ENCODE measurements around the gene BCAS3. TPM values are rescaled to one million over a fixed set of nuclear protein-coding genes. Genes with fewer than 3 reads are reported as not detected.
"Not testable (repeated sequence)": the region's sequence is repeated elsewhere in the genome, so short reads cannot be mapped to it uniquely, and the experiment has no call there.

BCAS3 gene
- polyA plus RNA-seq, 6 donors from 2014 or later, result 22.0 to 38.9 (median 24.5) TPM

- ATAC-seq (ENCODE audit: low read depth in 2 of 2) (peak; percentile 95 to 100), DNase-seq (peak; percentile 35)
- H3K9me3 Mint-ChIP-seq, result no peaks in the 10 kb centered on the region
- no peaks in the 10 kb centered on the region for H3K27me3 Mint-ChIP-seq
- peaks cover 19 to 25% (median 21%) of the 10 kb centered on the region in 3 donors for H3K4me1 Mint-ChIP-seq
- H3K4me3 Mint-ChIP-seq, result no peak overlapping the region
- H3K36me3 Mint-ChIP-seq, result peaks cover 8 to 23% of the 10 kb centered on the region in 2 donors
- H3K27ac Mint-ChIP-seq, result peak overlapping the region in 3 of 6 donors; percentile 8 to 46 (median 34)
Measured at GRCh38 chr17:60652454-60653247, 25.0 kb upstream of the BCAS3 start.

DNA sequence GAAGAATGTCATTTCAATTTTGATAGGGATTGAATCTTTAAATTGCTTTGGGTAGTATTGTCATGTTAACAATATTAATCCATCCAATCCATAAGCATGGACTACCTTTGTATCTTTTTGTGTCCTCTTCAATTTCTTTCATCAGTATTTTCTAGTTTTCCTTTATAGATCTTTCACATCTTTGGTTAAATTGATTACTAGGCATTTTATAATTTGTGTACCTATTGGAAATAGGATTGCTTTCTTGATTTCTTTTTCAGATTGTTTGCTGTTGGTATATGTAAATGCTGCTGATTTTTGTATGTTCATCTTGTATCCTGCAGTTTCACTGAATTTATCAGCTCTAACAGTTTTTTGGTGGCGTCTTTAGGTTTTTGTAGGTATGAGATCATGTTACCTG, 24.1 kb upstream of the BCAS3 start:
- ATAC-seq (ENCODE audit: low read depth in 2 of 2) (no peak), DNase-seq (no peak)
- Mint-ChIP-seq H3K9me3 (no peaks in the 10 kb centered on the region), H3K27me3 (no peaks in the 10 kb centered on the region), H3K4me1 (peaks cover 19 to 25% (median 21%) of the 10 kb centered on the region in 3 donors), H3K27ac (no peak overlapping the region), H3K4me3 (no peak overlapping the region), H3K36me3 (peaks cover 8 to 23% of the 10 kb centered on the region in 2 donors)

DNA sequence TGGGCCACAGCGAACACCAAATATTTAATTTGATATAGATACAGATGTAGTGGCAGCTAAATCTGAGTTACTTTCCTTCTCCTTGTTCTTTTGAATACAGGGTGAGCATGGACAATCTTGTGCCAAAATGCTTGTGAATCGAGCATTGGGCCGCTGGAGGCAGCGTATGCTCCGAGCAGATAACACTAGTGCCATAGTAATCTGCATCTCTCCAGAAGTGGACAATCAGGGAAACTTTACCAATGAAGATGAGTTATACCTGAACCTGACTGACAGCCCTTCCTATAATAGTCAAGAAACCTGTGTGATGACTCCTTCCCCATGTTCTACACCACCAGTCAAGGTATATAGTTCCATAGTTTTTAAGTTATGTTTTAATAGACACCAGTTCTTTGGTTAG, 21.2 kb upstream of the BCAS3 start:
- peaks cover 4 to 13% of the 10 kb centered on the region in 2 donors for H3K36me3 Mint-ChIP-seq
- DNase-seq (no peak), ATAC-seq (ENCODE audit: low read depth in 2 of 2) (no peak)
- H3K9me3 Mint-ChIP-seq, result no peaks in the 10 kb centered on the region
- H3K4me1 Mint-ChIP-seq, result peaks cover 15 to 25% (median 21%) of the 10 kb centered on the region in 3 donors
- H3K27ac Mint-ChIP-seq, result peak overlapping the region in 1 of 6 donors; percentile 56
- H3K4me3 Mint-ChIP-seq, result no peak overlapping the region
- no peaks in the 10 kb centered on the region for H3K27me3 Mint-ChIP-seq

DNA sequence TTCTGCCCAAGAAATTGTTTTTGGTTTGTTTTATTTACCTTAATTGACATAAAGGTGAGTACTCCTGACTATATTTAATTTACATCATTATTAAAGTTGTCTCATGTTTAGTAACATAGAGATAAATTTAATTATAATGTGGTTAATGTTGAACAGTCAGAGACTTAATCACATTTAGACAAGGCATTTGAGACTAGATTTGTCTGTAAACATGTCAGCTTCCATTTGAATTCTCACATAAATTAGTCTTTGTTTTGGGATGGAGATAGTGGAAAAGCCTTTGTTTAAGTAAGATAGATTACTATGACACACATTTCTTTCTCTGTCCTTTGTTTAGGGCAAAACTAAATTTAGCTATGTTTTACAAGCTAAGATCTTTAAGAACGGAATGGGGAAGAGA, 18.5 kb upstream of the BCAS3 start:
- Mint-ChIP-seq H3K36me3 (peaks cover 9 to 21% of the 10 kb centered on the region in 2 donors), H3K4me3 (no peak overlapping the region), H3K27ac (no peak overlapping the region), H3K4me1 (peaks cover 0 to 5% (median 0%) of the 10 kb centered on the region in 3 donors), H3K27me3 (no peaks in the 10 kb centered on the region), H3K9me3 (no peaks in the 10 kb centered on the region)
- DNase-seq (no peak), ATAC-seq (ENCODE audit: low read depth in 2 of 2) (no peak)

- no peaks in the 10 kb centered on the region for H3K4me1 Mint-ChIP-seq
- no peak overlapping the region for H3K4me3 Mint-ChIP-seq
- no peak overlapping the region for H3K27ac Mint-ChIP-seq
- no peak for ATAC-seq (ENCODE audit: low read depth in 2 of 2)
- no peaks in the 10 kb centered on the region for H3K9me3 Mint-ChIP-seq
- H3K27me3 Mint-ChIP-seq, result no peaks in the 10 kb centered on the region
- DNase-seq, result no peak
- peaks cover 9 to 29% of the 10 kb centered on the region in 2 donors for H3K36me3 Mint-ChIP-seq
Measured at GRCh38 chr17:60661489-60661888, 16.2 kb upstream of the BCAS3 start.

DNA sequence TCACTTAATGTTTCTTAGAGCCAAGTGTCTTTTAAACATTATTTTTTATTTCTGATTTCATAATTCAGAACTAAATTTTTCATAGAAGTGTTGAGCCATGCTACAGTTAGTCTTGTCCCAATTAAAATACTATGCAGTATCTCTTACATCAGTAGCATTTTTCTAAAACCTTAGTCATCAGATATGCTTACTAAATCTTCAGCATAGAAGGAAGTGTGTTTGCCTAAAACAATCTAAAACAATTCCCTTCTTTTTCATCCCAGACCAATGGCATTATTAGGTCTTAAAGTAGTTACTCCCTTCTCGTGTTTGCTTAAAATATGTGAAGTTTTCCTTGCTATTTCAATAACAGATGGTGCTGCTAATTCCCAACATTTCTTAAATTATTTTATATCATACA, 13.6 kb upstream of the BCAS3 start:
- Mint-ChIP-seq H3K27me3 (no peaks in the 10 kb centered on the region), H3K36me3 (peaks cover 9 to 24% of the 10 kb centered on the region in 2 donors), H3K9me3 (no peaks in the 10 kb centered on the region), H3K27ac (no peak overlapping the region), H3K4me1 (no peaks in the 10 kb centered on the region), H3K4me3 (no peak overlapping the region)
- ATAC-seq (ENCODE audit: low read depth in 2 of 2), result no peak
- no peak for DNase-seq

GRCh38 chr17:60665602-60666001, 12.0 kb upstream of the BCAS3 start:
- peaks cover 4 to 20% of the 10 kb centered on the region in 2 donors for H3K36me3 Mint-ChIP-seq
- H3K9me3 Mint-ChIP-seq, result no peaks in the 10 kb centered on the region
- H3K27ac Mint-ChIP-seq, result peak overlapping the region in 1 of 6 donors; percentile 25
- H3K27me3 Mint-ChIP-seq, result no peaks in the 10 kb centered on the region
- no peaks in the 10 kb centered on the region for H3K4me1 Mint-ChIP-seq
- no peak for ATAC-seq (ENCODE audit: low read depth in 2 of 2)
- H3K4me3 Mint-ChIP-seq, result no peak overlapping the region
- DNase-seq, result no peak

DNA sequence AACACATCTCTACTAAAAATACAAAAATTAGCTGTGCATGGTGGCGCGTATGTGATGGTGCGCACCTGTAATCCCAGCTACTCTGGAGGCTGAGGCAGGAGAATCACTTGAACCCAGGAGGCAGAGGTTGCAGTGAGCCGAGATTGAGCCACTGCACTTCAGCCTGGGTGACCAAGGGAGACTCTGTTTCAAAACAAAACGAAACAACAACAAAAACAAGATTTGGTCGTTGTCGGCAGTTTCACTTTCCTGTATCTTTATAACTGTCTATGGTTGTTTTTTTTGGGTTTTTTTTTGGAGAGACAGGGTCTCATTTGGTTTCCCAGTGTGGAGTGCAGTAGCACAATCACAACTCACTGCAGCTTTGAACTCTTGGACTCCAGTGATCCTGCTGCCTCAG, 8.9 kb upstream of the BCAS3 start:
- ATAC-seq (ENCODE audit: low read depth in 2 of 2); H3K27ac Mint-ChIP-seq; H3K4me1 Mint-ChIP-seq; H3K27me3 Mint-ChIP-seq; H3K9me3 Mint-ChIP-seq; H3K4me3 Mint-ChIP-seq; DNase-seq; H3K36me3 Mint-ChIP-seq: not testable (repeated sequence)

- Mint-ChIP-seq H3K36me3 (no peaks in the 10 kb centered on the region), H3K9me3 (peaks cover 0 to 6% (median 0%) of the 10 kb centered on the region in 7 donors), H3K4me3 (no peak overlapping the region), H3K4me1 (peaks cover under 1 to 4% (median 1%) of the 10 kb centered on the region in 3 donors), H3K27ac (no peak overlapping the region), H3K27me3 (no peaks in the 10 kb centered on the region)
- no peak for ATAC-seq (ENCODE audit: low read depth in 2 of 2)
- no peak for DNase-seq
Measured at GRCh38 chr17:60671482-60671881, 6.2 kb upstream of the BCAS3 start.

GRCh38 chr17:60674637-60675036, 3.0 kb upstream of the BCAS3 start:
- H3K27me3 Mint-ChIP-seq; H3K27ac Mint-ChIP-seq; H3K9me3 Mint-ChIP-seq; ATAC-seq (ENCODE audit: low read depth in 2 of 2); H3K36me3 Mint-ChIP-seq; DNase-seq: not testable (repeated sequence)
- peaks cover 17 to 27% (median 23%) of the 10 kb centered on the region in 3 donors for H3K4me1 Mint-ChIP-seq
- peak overlapping the region in 4 of 8 donors; percentile 45 to 83 (median 56) for H3K4me3 Mint-ChIP-seq

DNA sequence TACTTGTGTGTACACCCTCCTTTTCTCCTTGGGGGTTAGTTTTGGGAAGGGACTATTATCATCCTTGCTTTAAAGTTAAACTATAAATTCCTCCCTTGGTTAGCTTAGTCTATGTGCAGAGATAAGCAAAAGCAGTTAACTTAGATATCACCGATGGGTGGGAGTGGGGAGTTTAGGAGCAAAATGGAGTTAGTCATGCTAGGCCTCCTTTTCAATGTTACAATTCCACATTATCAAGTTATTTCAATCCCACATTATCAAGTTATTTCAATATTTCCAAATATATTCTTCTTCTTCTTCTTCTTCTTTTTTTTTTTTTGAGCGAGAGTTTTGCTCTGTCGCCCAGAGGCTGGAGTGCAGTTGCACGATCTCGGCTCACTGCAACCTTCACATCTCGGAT, 1.7 kb upstream of the BCAS3 start:
- DNase-seq (no peak), ATAC-seq (ENCODE audit: low read depth in 2 of 2) (no peak)
- H3K4me1 Mint-ChIP-seq, result peaks cover 18 to 27% (median 23%) of the 10 kb centered on the region in 3 donors
- no peaks in the 10 kb centered on the region for H3K27me3 Mint-ChIP-seq
- no peaks in the 10 kb centered on the region for H3K36me3 Mint-ChIP-seq
- peak overlapping the region in 1 of 6 donors; percentile 34 for H3K27ac Mint-ChIP-seq
- peaks cover 0 to 6% (median 0%) of the 10 kb centered on the region in 7 donors for H3K9me3 Mint-ChIP-seq
- peak overlapping the region in 6 of 8 donors; percentile 16 to 96 (median 53) for H3K4me3 Mint-ChIP-seq

- Mint-ChIP-seq H3K4me1 (peaks cover 18 to 27% (median 23%) of the 10 kb centered on the region in 3 donors), H3K27me3 (no peaks in the 10 kb centered on the region), H3K9me3 (peaks cover 0 to 6% (median 0%) of the 10 kb centered on the region in 7 donors), H3K36me3 (peaks cover 0 to 2% of the 10 kb centered on the region in 2 donors), H3K27ac (peak overlapping the region; percentile 92 to 99 (median 98)), H3K4me3 (peak overlapping the region; percentile 94 to 100 (median 98))
- ATAC-seq (ENCODE audit: low read depth in 2 of 2) (no peak), DNase-seq (no peak)
Measured at GRCh38 chr17:60676758-60677307, 818 bp upstream of the BCAS3 start.

DNA sequence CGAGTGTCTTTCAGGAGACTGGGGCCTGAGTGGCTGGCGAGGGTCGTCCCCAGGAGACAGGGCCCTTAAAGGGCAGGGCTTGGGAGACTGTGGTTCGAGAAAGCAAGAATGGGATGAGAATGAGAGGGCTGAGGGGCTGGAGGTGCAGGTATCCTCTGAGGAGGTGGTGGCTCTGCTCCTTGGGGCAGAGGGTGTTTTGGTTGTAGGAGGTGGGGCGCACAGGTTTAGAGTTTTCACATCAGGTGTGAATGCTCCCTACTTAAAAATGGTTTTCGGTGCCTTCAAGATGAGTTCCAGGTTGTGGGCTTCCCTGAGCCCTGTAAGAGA, 430 bp downstream of the BCAS3 start:
- peaks cover 18 to 27% (median 23%) of the 10 kb centered on the region in 3 donors for H3K4me1 Mint-ChIP-seq
- H3K36me3 Mint-ChIP-seq, result peaks cover 4 to 7% of the 10 kb centered on the region in 2 donors
- no peak for DNase-seq
- ATAC-seq (ENCODE audit: low read depth in 2 of 2), result no peak
- H3K4me3 Mint-ChIP-seq, result peak overlapping the region; percentile 94 to 100 (median 98)
- H3K27me3 Mint-ChIP-seq, result no peaks in the 10 kb centered on the region
- peaks cover 0 to 6% (median 0%) of the 10 kb centered on the region in 7 donors for H3K9me3 Mint-ChIP-seq
- H3K27ac Mint-ChIP-seq, result peak overlapping the region; percentile 92 to 99 (median 98)

GRCh38 chr17:60679287-60679686, 1.6 kb downstream of the BCAS3 start:
- Mint-ChIP-seq H3K27me3 (no peaks in the 10 kb centered on the region), H3K9me3 (peaks cover 0 to 6% (median 0%) of the 10 kb centered on the region in 7 donors), H3K36me3 (peaks cover 7 to 9% of the 10 kb centered on the region in 2 donors), H3K27ac (peak overlapping the region in 1 of 6 donors; percentile 44), H3K4me1 (peaks cover 18 to 27% (median 23%) of the 10 kb centered on the region in 3 donors), H3K4me3 (peak overlapping the region in 6 of 8 donors; percentile 27 to 96 (median 76))
- ATAC-seq (ENCODE audit: low read depth in 2 of 2), result no peak
- DNase-seq, result no peak
